H1 (cell line): ENCODE measurements around the gene ITGB1BP1. TPM values are rescaled to one million over a fixed set of nuclear protein-coding genes. Genes with fewer than 3 reads are reported as not detected.

Experiments
- CTCF ChIA-PET: fragments of 300-600 bp; sonication (Branson Sonifier 250); formaldehyde crosslinking; loops from one replicate; lab custom pipeline; 2021; ENCODE audit not compliant: partially characterized antibody; lab: Charles Lee
- POLR2A ChIA-PET: fragments of 300-600 bp; sonication (Branson Sonifier 250); formaldehyde crosslinking; loops from one replicate; lab custom pipeline; 2021; ENCODE audit warnings: inconsistent platforms; ENCODE audit not compliant: partially characterized antibody; lab: Charles Lee
- DNase-seq, 2 experiments: peaks; one replicate each; pipeline versions ENCODE4 v3.0.0 to v3.0.0-alpha.2; 2010 to 2022; ENCODE audit warnings: low spot score in 2 of 2, low read depth in 1 of 2, mixed read lengths in 1 of 2
- FAIRE-seq: peaks from 2 replicates; lab custom pipeline; 2011; peaks lifted over from hg19 to GRCh38; lab: Jason Lieb, UNC
- H2AFZ ChIP-seq: 2 replicates; pipeline ENCODE4 v1.8.1; 2012; ENCODE audit warnings: low read length, inconsistent platforms
- H2AK5ac ChIP-seq: 2 replicates; pipeline ENCODE4 v1.6.1; 2013; ENCODE audit warnings: low read depth, low read length
- H2BK120ac ChIP-seq: replicated peaks from 2 replicates; pipeline ENCODE3; 2013; ENCODE audit warnings: low read depth, low read length, inconsistent platforms
- H2BK12ac ChIP-seq: 2 replicates; pipeline ENCODE4 v1.6.1; 2013; ENCODE audit warnings: low read depth, low read length
- H2BK15ac ChIP-seq: 2 replicates; pipeline ENCODE4 v1.6.1; 2013; ENCODE audit warnings: low read length
- H2BK20ac ChIP-seq: 2 replicates; pipeline ENCODE4 v1.6.1; 2013; ENCODE audit warnings: low read length
- H2BK5ac ChIP-seq: 2 replicates; pipeline ENCODE4 v1.6.1; 2013; ENCODE audit warnings: low read depth, low read length
- H3K14ac ChIP-seq: 2 replicates; pipeline ENCODE4 v1.6.1; 2013; ENCODE audit warnings: inconsistent platforms; ENCODE audit not compliant: insufficient read length
- H3K18ac ChIP-seq: 2 replicates; pipeline ENCODE4 v1.6.1; 2013; ENCODE audit warnings: low read length; ENCODE audit errors: extremely low read depth
- H3K23ac ChIP-seq: 2 replicates; pipeline ENCODE4 v1.6.1; 2013; ENCODE audit warnings: inconsistent platforms; ENCODE audit not compliant: insufficient read length
- H3K23me2 ChIP-seq: 2 replicates; pipeline ENCODE4 v1.6.1; 2013; ENCODE audit warnings: low read depth, low read length
- H3K27ac ChIP-seq: 2 replicates; pipeline ENCODE4 v1.6.1; 2011; ENCODE audit warnings: low read depth, low read length, inconsistent platforms
- H3K27me3 ChIP-seq, 4 experiments: replicated peaks in 1 of 4; 1 replicate in 1 of 4; 2 replicates in 3 of 4; pipeline versions ENCODE4 v1.6.1 to v1.8.1; 2011 to 2013; ENCODE audit warnings: low read length in 3 of 4, mild to moderate bottlenecking in 3 of 4, inconsistent platforms in 2 of 4, mixed read lengths in 2 of 4, moderate library complexity in 1 of 4; ENCODE audit not compliant: control insufficient read depth in 3 of 4, insufficient read depth in 3 of 4; ENCODE audit errors: extremely low read depth in 1 of 4
- H3K36me3 ChIP-seq, 4 experiments: 2 replicates each; pipeline versions ENCODE4 v1.6.1 to v1.8.1; 2011 to 2013; ENCODE audit warnings: mild to moderate bottlenecking in 4 of 4, low read length in 3 of 4, moderate library complexity in 2 of 4, control low read depth in 1 of 4, inconsistent platforms in 1 of 4; ENCODE audit not compliant: insufficient read depth in 4 of 4, control insufficient read depth in 2 of 4
- H3K4ac ChIP-seq: replicated peaks from 2 replicates; pipeline ENCODE3; 2013; ENCODE audit warnings: low read length, low read depth, mixed read lengths, inconsistent platforms; ENCODE audit not compliant: insufficient read length
- H3K4me1 ChIP-seq, 4 experiments: replicated peaks in 1 of 4; 1 replicate in 1 of 4; 2 replicates in 3 of 4; pipeline versions ENCODE4 v1.6.1 to v1.8.1; 2011 to 2013; ENCODE audit warnings: low read length in 3 of 4, inconsistent platforms in 2 of 4, mixed read lengths in 1 of 4; ENCODE audit not compliant: insufficient read depth in 4 of 4, control insufficient read depth in 3 of 4
- H3K4me2 ChIP-seq, 2 experiments: 2 replicates each; pipeline versions ENCODE4 v1.6.1 to v1.8.1; 2011 to 2013; ENCODE audit warnings: low read depth in 2 of 2, low read length in 2 of 2, control low read depth in 1 of 2, inconsistent platforms in 1 of 2, mild to moderate bottlenecking in 1 of 2; ENCODE audit not compliant: insufficient read depth in 1 of 2
- H3K4me3 ChIP-seq, 4 experiments: fragments of 200-600, 300-600 bp in 1 of 4; sonication (generic), shearing (Covaris generic), sonication (Bioruptor Twin) in 1 of 4; 2 replicates each; pipeline versions ENCODE4 v1.5.1 to v1.8.1; 2011 to 2016; ENCODE audit warnings: low read length in 4 of 4, low read depth in 3 of 4, control low read depth in 2 of 4, inconsistent platforms in 2 of 4, mild to moderate bottlenecking in 2 of 4, mixed read lengths in 1 of 4, moderate library complexity in 1 of 4; ENCODE audit not compliant: insufficient read depth in 2 of 4; ENCODE audit errors: extremely low read depth in 1 of 4
- H3K56ac ChIP-seq: replicated peaks from 2 replicates; pipeline ENCODE3; 2013; ENCODE audit warnings: low read depth, mild to moderate bottlenecking, mixed read lengths, low read length, inconsistent platforms; ENCODE audit not compliant: insufficient read length
- H3K79me1 ChIP-seq: 2 replicates; pipeline ENCODE4 v1.6.1; 2013; ENCODE audit warnings: low read depth, low read length, control low read depth
- H3K79me2 ChIP-seq, 2 experiments: 2 replicates each; pipeline versions ENCODE4 v1.6.1 to v1.8.1; 2012 to 2013; ENCODE audit warnings: low read length in 2 of 2, mild to moderate bottlenecking in 2 of 2, inconsistent platforms in 1 of 2; ENCODE audit not compliant: insufficient read depth in 2 of 2, control insufficient read depth in 1 of 2
- H3K9ac ChIP-seq, 4 experiments: replicated peaks in 1 of 4; 1 replicate in 1 of 4; 2 replicates in 3 of 4; pipeline versions ENCODE4 v1.6.1 to v1.8.1; 2011 to 2013; ENCODE audit warnings: low read depth in 3 of 4, low read length in 3 of 4, control low read depth in 2 of 4, mild to moderate bottlenecking in 2 of 4, moderate library complexity in 2 of 4, inconsistent platforms in 1 of 4; ENCODE audit errors: extremely low read depth in 1 of 4
- H3K9me3 ChIP-seq, 2 experiments: 2 replicates each; pipeline versions ENCODE4 v1.6.1 to v1.8.1; 2012 to 2013; ENCODE audit warnings: mild to moderate bottlenecking in 2 of 2, moderate library complexity in 2 of 2, control low read depth in 1 of 2, inconsistent platforms in 1 of 2, low read depth in 1 of 2, low read length in 1 of 2, mixed read lengths in 1 of 2; ENCODE audit not compliant: insufficient read depth in 2 of 2
- H4K20me1 ChIP-seq, 2 experiments: replicated peaks in 1 of 2; 2 replicates each; pipeline versions ENCODE3 to v1.8.1; 2011 to 2013; ENCODE audit warnings: inconsistent platforms in 2 of 2, low read length in 2 of 2, mild to moderate bottlenecking in 1 of 2; ENCODE audit not compliant: insufficient read depth in 2 of 2, control insufficient read depth in 1 of 2
- H4K5ac ChIP-seq: 2 replicates; pipeline ENCODE4 v1.6.1; 2013; ENCODE audit warnings: low read length, low read depth, mixed read lengths, inconsistent platforms; ENCODE audit not compliant: insufficient read length
- H4K8ac ChIP-seq: 2 replicates; pipeline ENCODE4 v1.8.0; 2013; ENCODE audit warnings: mild to moderate bottlenecking, moderate library complexity, low read length, inconsistent platforms; ENCODE audit not compliant: insufficient read depth; ENCODE audit errors: extremely low read depth
- H4K91ac ChIP-seq: replicated peaks from 2 replicates; pipeline ENCODE3; 2013; ENCODE audit warnings: low read length, mixed read lengths, inconsistent platforms; ENCODE audit not compliant: insufficient read length
- SP4 ChIP-seq: IDR thresholded peaks from 2 replicates; pipeline ENCODE4 v1.6.1; 2012; ENCODE audit warnings: low read length, inconsistent platforms
- WGBS, 2 experiments: shearing (Covaris generic) in 1 of 2; methylation state at CpG; one replicate each; pipeline versions ENCODE4 v1.1.6 to v1.1.7; 2013 to 2015; ENCODE audit warnings: low lambda C conversion rate in 2 of 2, mixed read lengths in 2 of 2, inconsistent platforms in 1 of 2, low coverage in 1 of 2, missing lambda C conversion rate in 1 of 2; ENCODE audit not compliant: insufficient replicate concordance in 2 of 2, insufficient coverage in 1 of 2, insufficient read length in 1 of 2; ENCODE audit errors: extremely low coverage in 1 of 2, missing lambda C conversion rate in 1 of 2; 5-methylcytosine and 5-hydroxymethylcytosine counted together
- polyA plus RNA-seq, 7 experiments: library from polyadenylated mRNA; depleted of rRNA in 3 of 7; stranded (reverse) in 5 of 7; unstranded in 2 of 7; fragments of >200 nt in 5 of 7; fragments of 200-250 nt in 2 of 7; gene quantifications; 1 replicate in 5 of 7; 2 replicates in 1 of 7; 4 replicates in 1 of 7; pipeline versions ENCODE4 v1.2.1 to v1.2.3, GENCODE V29; 2011 to 2013; ENCODE audit warnings: missing spikeins in 2 of 7, mixed read lengths in 2 of 7
- total RNA-seq: library from RNA; stranded (reverse); fragmentation: NEBNext Ultra II Directional; extraction: Animal tissue kit (Norgen Biotek cat#: 25700); gene quantifications from 2 replicates; pipeline ENCODE4 v1.2.1, GENCODE V29; 2021

ITGB1BP1 gene
- total and polyA plus RNA-seq, 2 of the 8 experiments (the other 6 are each of a cell fraction or from before 2014, with no cell fraction given), result 16.1 to 45.4 TPM

GRCh38 chr2:9407363-9407811 is 15.9 kb downstream of the ITGB1BP1 start:
- H2BK20ac ChIP-seq, result no peak overlapping the region
- H2BK120ac ChIP-seq, result no peak overlapping the region
- H3K56ac ChIP-seq, result no peak overlapping the region
- no peak overlapping the region for H3K14ac ChIP-seq
- H2BK5ac ChIP-seq, result no peak overlapping the region
- H3K79me1 ChIP-seq, result no peaks in the 10 kb centered on the region
- H3K23me2 ChIP-seq, result no peaks in the 10 kb centered on the region
- H3K27me3 ChIP-seq, result no peaks in the 10 kb centered on the region
- 95% methylated on average over 8 of the region's 8 CpGs; no CpG with 5 or more reads in 1 of the 2 experiments for WGBS, 2 experiments
- no peak overlapping the region for H4K8ac ChIP-seq
- ChIA-PET POLR2A (interaction anchor here (0.8 to 0.9 kb wide), 2 partner anchors 23 to 223 kb away, joined by 3 read pairs; partner anchors contain the start of gene YWHAQ), CTCF (interaction anchor here (1.7 kb wide), 1 partner anchor 9 kb away, joined by 4 read pairs; no protein-coding TSS in a partner anchor)
- no peak for TF ChIP-seq SP4
- no peak overlapping the region for H3K27ac ChIP-seq
- no peaks in the 10 kb centered on the region for H3K9me3 ChIP-seq
- no peak overlapping the region for H3K4me3 ChIP-seq
- peaks cover 0 to 3% (median 0%) of the 10 kb centered on the region in 4 experiments; a peak in 4 of 8 replicates for H3K36me3 ChIP-seq
- no peak overlapping the region for H3K4ac ChIP-seq
- H3K79me2 ChIP-seq, result no peaks in the 10 kb centered on the region
- no peak overlapping the region for H3K23ac ChIP-seq
- H3K4me1 ChIP-seq, result no peaks in the 10 kb centered on the region
- FAIRE-seq, result no peak
- H3K4me2 ChIP-seq, result no peak overlapping the region
- no peak overlapping the region for H2AFZ ChIP-seq
- DNase-seq, result no peak
- H4K20me1 ChIP-seq, result no peaks in the 10 kb centered on the region
- H2AK5ac ChIP-seq, result no peak overlapping the region
- no peak overlapping the region for H3K9ac ChIP-seq
- H4K91ac ChIP-seq, result no peak overlapping the region
- H2BK12ac ChIP-seq, result no peak overlapping the region
- no peak overlapping the region for H3K18ac ChIP-seq
- H4K5ac ChIP-seq, result no peak overlapping the region
- H2BK15ac ChIP-seq, result no peak overlapping the region
